ENCODE measurements around the gene TRIB2.

The TRIB2 gene

DNA sequence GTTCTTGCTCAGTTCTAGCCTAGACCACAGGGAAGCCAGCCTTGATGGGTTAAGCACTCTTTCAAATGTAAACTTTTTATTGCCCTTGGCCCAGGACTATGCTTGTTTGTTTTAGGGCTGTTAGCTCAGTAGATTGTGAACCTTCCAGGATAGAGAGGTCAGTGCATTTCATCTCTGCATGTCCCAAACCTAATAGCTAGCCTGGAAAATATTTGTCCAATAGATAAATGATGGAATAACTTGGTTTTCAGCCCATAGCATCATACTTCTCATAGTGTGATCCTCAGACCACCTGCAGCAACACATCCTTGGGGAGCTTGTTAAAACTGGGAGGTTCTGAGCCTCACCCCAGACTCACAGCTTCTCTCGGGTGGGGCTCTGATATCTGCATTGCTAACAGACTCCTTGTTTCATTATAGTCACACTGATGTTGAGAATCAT is 59.8 kb downstream of the TRIB2 start:
- ChIA-PET POLR2A (no interaction called here), CTCF (interaction anchor here (1.0 to 1.7 kb wide), 2 partner anchors 154 to 231 kb away, joined by 3 to 5 read pairs; no protein-coding TSS in a partner anchor)

GRCh38 chr2:12778369-12778768 is 61.6 kb downstream of the TRIB2 start:
- no peak for TF ChIP-seq CTCF (IDR thresholded peaks at IDR 0.05; ENCODE audit: insufficient read depth, low read length, missing control alignments)
- ChIA-PET POLR2A (no interaction called here), CTCF (interaction anchor here (0.9 to 2.2 kb wide), 5 partner anchors 7 to 152 kb away, joined by 3 to 12 read pairs (median 5); no protein-coding TSS in a partner anchor)
- H3K4me3 ChIP-seq (ENCODE audit: low read depth, low read length), result no peak overlapping the region
- DNase-seq (ENCODE audit: low read depth, low spot score), result no peak

More for the DNA sequence above, 59.8 kb downstream of the TRIB2 start:
- no peak overlapping the region for H3K4me3 ChIP-seq (ENCODE audit: low read depth, low read length)
- DNase-seq (ENCODE audit: low read depth, low spot score), result no peak
- TF ChIP-seq CTCF (IDR thresholded peaks at IDR 0.05; ENCODE audit: insufficient read depth, low read length, missing control alignments), result no peak

DNA sequence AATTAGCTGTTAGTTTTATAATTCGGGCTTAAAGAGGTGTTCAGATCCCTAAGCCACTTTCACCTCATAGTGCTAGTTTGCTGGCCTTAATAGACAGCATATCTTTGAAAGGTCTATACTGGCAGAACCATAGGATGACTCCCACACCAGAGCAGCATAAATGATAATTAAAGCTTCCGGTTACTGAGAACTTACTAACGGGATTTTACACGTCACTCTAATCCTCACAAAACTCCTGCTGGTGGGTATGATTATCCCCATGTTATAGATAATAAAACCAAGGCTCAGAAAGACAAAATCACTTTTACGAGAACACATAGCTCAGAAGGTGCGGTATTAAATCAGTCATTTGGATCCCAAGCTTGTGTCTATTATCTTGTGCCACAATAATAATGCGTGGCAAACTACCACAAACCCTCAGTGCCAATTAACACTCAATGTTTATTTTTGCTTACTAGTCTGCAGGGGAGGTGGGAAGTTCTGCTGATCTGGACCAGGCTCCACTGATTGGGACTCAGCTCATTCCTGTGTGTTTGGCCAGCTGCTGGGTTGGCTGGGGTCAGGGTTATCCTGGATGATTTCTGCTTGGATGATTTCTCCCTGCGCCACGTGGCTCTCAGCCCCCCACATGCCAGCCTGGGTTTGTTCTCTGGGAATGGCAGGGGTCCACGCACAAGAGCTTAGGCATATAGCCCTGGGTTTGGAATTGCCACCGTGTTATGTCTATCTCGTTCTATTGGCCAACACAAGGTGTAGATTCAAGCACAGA is 62.3 kb downstream of the TRIB2 start:
- ChIA-PET POLR2A (no interaction called here), CTCF (interaction anchor here (0.9 to 2.2 kb wide), 6 partner anchors 8 to 151 kb away, joined by 3 to 12 read pairs (median 4); no protein-coding TSS in a partner anchor)
- TF ChIP-seq CTCF (IDR thresholded peaks at IDR 0.05; ENCODE audit: insufficient read depth, low read length, missing control alignments), result no peak
- DNase-seq (ENCODE audit: low read depth, low spot score), result no peak
- no peak overlapping the region for H3K4me3 ChIP-seq (ENCODE audit: low read depth, low read length)

- TF ChIP-seq CTCF (IDR thresholded peaks at IDR 0.05; ENCODE audit: insufficient read depth, low read length, missing control alignments), result no peak
These were observed 64.6 kb downstream of the TRIB2 start for GRCh38 chr2:12781329-12781728.

DNA sequence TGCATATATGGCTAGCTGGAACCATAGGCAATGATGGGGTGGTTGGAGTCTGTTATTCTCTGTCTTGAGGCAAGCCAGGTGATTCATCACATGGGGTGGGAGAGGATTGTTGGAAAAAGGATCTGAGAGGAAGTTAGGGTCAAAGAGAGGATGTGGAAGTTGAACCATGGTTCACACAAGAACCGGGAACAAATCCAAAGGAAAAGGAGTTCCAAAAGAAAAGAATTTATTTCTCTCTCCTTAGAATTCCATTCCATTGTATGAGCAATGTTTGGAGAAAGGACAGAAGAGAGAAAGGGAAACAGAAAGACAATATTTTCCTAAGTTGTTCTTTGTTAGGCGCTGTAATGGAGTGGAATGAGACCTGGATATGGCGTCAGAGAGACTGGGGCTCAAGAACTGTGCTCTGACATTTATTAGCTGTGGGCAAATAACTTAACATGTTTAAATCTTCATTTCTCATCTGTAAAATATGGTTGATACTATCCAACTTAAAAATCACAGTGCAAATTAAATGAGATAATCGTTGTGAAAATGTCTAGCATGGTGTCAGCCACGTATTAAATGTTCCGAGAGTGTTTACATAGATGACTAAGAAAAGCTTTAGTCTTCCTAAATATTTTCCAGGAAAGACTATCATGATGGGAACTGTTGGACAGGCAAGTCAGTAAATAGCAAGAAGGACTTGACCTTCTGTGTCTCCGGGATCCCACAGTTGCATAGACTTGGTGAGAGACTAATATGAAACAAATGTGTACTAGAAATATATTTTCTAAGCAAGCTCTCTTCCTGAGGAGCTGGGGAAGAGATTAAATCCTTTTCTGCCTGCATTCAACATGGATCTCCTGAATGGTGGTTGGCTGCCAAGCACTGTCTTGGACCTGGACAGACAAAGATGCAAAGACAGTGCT is 71.4 kb downstream of the TRIB2 start:
- CTCF ChIA-PET, result interaction anchor here (0.6 to 1.8 kb wide), 3 partner anchors 9 to 142 kb away, joined by 3 to 5 read pairs (median 5); no protein-coding TSS in a partner anchor
- no peak for DNase-seq (ENCODE audit: low read depth, low spot score)
- H3K4me3 ChIP-seq (ENCODE audit: low read depth, low read length), result no peak overlapping the region
- no peak for TF ChIP-seq CTCF (IDR thresholded peaks at IDR 0.05; ENCODE audit: insufficient read depth, low read length, missing control alignments)
- POLR2A ChIA-PET, result no interaction called here

More at GRCh38 chr2:12781329-12781728, 64.6 kb downstream of the TRIB2 start:
- no peak for DNase-seq (ENCODE audit: low read depth, low spot score)
- ChIA-PET POLR2A (no interaction called here), CTCF (interaction anchor here (0.6 kb wide), 1 partner anchor 46 kb away, joined by 3 read pairs; no protein-coding TSS in a partner anchor)
- no peak overlapping the region for H3K4me3 ChIP-seq (ENCODE audit: low read depth, low read length)

All from AG04449 (cell line).